ENCODE measurements around the gene RPP14. TPM values are rescaled to one million over a fixed set of nuclear protein-coding genes. Genes with fewer than 3 reads are reported as not detected.
"Not testable (repeated sequence)": the region's sequence is repeated elsewhere in the genome, so short reads cannot be mapped to it uniquely, and the experiment has no call there.

Gene RPP14
- total RNA-seq, 2 experiments from 2014 or later = 12.7 to 15.4 TPM

- H3K4me1 Mint-ChIP-seq; DNase-seq; H3K4me3 Mint-ChIP-seq; H3K27me3 Mint-ChIP-seq; H3K36me3 Mint-ChIP-seq (ENCODE audit: low read depth); H3K9me3 Mint-ChIP-seq; H3K27ac Mint-ChIP-seq: not testable (repeated sequence)
- POLR2A ChIA-PET = interaction anchor here (0.6 kb wide), 1 partner anchor 248 kb away, joined by 4 read pairs; no protein-coding TSS in a partner anchor
- CTCF ChIA-PET = interaction anchor here (2.3 kb wide), 1 partner anchor 35 kb away, joined by 4 read pairs; no protein-coding TSS in a partner anchor
Measured at GRCh38 chr3:58273362-58273761, 32.7 kb upstream of the RPP14 start.

GRCh38 chr3:58274027-58274614 is 31.9 kb upstream of the RPP14 start:
- CTCF ChIA-PET = interaction anchor here (2.3 kb wide), 1 partner anchor 35 kb away, joined by 4 read pairs; no protein-coding TSS in a partner anchor
- Mint-ChIP-seq H3K9me3 (peaks cover 2% of the 10 kb centered on the region), H3K4me1 (peaks cover 5% of the 10 kb centered on the region), H3K4me3 (no peak overlapping the region), H3K27ac (no peak overlapping the region), H3K36me3 (ENCODE audit: low read depth) (peaks cover 9% of the 10 kb centered on the region), H3K27me3 (no peaks in the 10 kb centered on the region)
- DNase-seq = no peak
- POLR2A ChIA-PET = no interaction called here

- Mint-ChIP-seq H3K4me3 (no peak overlapping the region), H3K9me3 (peaks cover 2% of the 10 kb centered on the region), H3K27ac (no peak overlapping the region), H3K27me3 (no peaks in the 10 kb centered on the region), H3K36me3 (ENCODE audit: low read depth) (peaks cover 3% of the 10 kb centered on the region), H3K4me1 (no peaks in the 10 kb centered on the region)
- POLR2A ChIA-PET = no interaction called here
- DNase-seq = no peak
- CTCF ChIA-PET = interaction anchor here (2.1 kb wide), 1 partner anchor 25 kb away, joined by 5 read pairs; the partner anchor contains the start of genes HTD2 and RPP14
Measured at GRCh38 chr3:58281069-58281468, 25.0 kb upstream of the RPP14 start.

- Mint-ChIP-seq H3K27me3 (no peaks in the 10 kb centered on the region), H3K4me3 (no peak overlapping the region), H3K9me3 (no peaks in the 10 kb centered on the region), H3K27ac (no peak overlapping the region), H3K36me3 (ENCODE audit: low read depth) (no peaks in the 10 kb centered on the region), H3K4me1 (no peaks in the 10 kb centered on the region)
- ChIA-PET CTCF (interaction anchor here (0.6 kb wide), 1 partner anchor 21 kb away, joined by 3 read pairs; the partner anchor contains the start of genes HTD2 and RPP14), POLR2A (no interaction called here)
- DNase-seq = no peak
Measured at GRCh38 chr3:58285334-58285733, 20.7 kb upstream of the RPP14 start.

- H3K4me3 Mint-ChIP-seq = no peak overlapping the region
- H3K27me3 Mint-ChIP-seq = no peaks in the 10 kb centered on the region
- ChIA-PET POLR2A (no interaction called here), CTCF (no interaction called here)
- no peaks in the 10 kb centered on the region for H3K9me3 Mint-ChIP-seq
- H3K36me3 Mint-ChIP-seq (ENCODE audit: low read depth) = peaks cover 4% of the 10 kb centered on the region
- H3K27ac Mint-ChIP-seq = no peak overlapping the region
- DNase-seq = no peak
- H3K4me1 Mint-ChIP-seq = no peaks in the 10 kb centered on the region
Measured at GRCh38 chr3:58287354-58287753, 18.7 kb upstream of the RPP14 start.

GRCh38 chr3:58288011-58288728 is 17.9 kb upstream of the RPP14 start:
- no peaks in the 10 kb centered on the region for H3K4me1 Mint-ChIP-seq
- CTCF ChIA-PET = interaction anchor here (0.9 kb wide), 1 partner anchor 69 kb away, joined by 3 read pairs; no protein-coding TSS in a partner anchor

GRCh38 chr3:58288964-58289613 is 17.0 kb upstream of the RPP14 start:
- H3K27me3 Mint-ChIP-seq; H3K36me3 Mint-ChIP-seq (ENCODE audit: low read depth); H3K4me1 Mint-ChIP-seq; POLR2A ChIA-PET; DNase-seq; H3K27ac Mint-ChIP-seq; H3K9me3 Mint-ChIP-seq; H3K4me3 Mint-ChIP-seq; CTCF ChIA-PET: not testable (repeated sequence)

More at GRCh38 chr3:58288011-58288728, 17.9 kb upstream of the RPP14 start:
- no peak overlapping the region for H3K27ac Mint-ChIP-seq
- POLR2A ChIA-PET = no interaction called here
- H3K36me3 Mint-ChIP-seq (ENCODE audit: low read depth) = peaks cover 4% of the 10 kb centered on the region
- DNase-seq = no peak
- no peaks in the 10 kb centered on the region for H3K27me3 Mint-ChIP-seq
- H3K4me3 Mint-ChIP-seq = no peak overlapping the region
- no peaks in the 10 kb centered on the region for H3K9me3 Mint-ChIP-seq

- H3K4me1 Mint-ChIP-seq; H3K27ac Mint-ChIP-seq; CTCF ChIA-PET; H3K36me3 Mint-ChIP-seq (ENCODE audit: low read depth); H3K4me3 Mint-ChIP-seq; H3K9me3 Mint-ChIP-seq; POLR2A ChIA-PET; DNase-seq; H3K27me3 Mint-ChIP-seq: not testable (repeated sequence)
Measured at GRCh38 chr3:58290446-58290845, 15.6 kb upstream of the RPP14 start.

GRCh38 chr3:58291671-58292338 is 14.2 kb upstream of the RPP14 start:
- ChIA-PET CTCF (interaction anchor here (3.3 kb wide), 1 partner anchor 14 kb away, joined by 25 read pairs; the partner anchor contains the start of genes HTD2 and RPP14), POLR2A (no interaction called here)
- no peaks in the 10 kb centered on the region for H3K27me3 Mint-ChIP-seq
- H3K9me3 Mint-ChIP-seq = peaks cover 4% of the 10 kb centered on the region
- DNase-seq = no peak
- no peaks in the 10 kb centered on the region for H3K4me1 Mint-ChIP-seq
- no peak overlapping the region for H3K27ac Mint-ChIP-seq
- peaks cover 4% of the 10 kb centered on the region for H3K36me3 Mint-ChIP-seq (ENCODE audit: low read depth)
- no peak overlapping the region for H3K4me3 Mint-ChIP-seq

- ChIA-PET CTCF (interaction anchor here (3.3 kb wide), 1 partner anchor 13 kb away, joined by 25 read pairs; the partner anchor contains the start of genes HTD2 and RPP14), POLR2A (no interaction called here)
- no peaks in the 10 kb centered on the region for H3K4me1 Mint-ChIP-seq
- H3K4me3 Mint-ChIP-seq = no peak overlapping the region
- peaks cover 4% of the 10 kb centered on the region for H3K36me3 Mint-ChIP-seq (ENCODE audit: low read depth)
- no peak overlapping the region for H3K27ac Mint-ChIP-seq
- peaks cover 4% of the 10 kb centered on the region for H3K9me3 Mint-ChIP-seq
- no peaks in the 10 kb centered on the region for H3K27me3 Mint-ChIP-seq
- DNase-seq = no peak
Measured at GRCh38 chr3:58292866-58293265, 13.2 kb upstream of the RPP14 start.

GRCh38 chr3:58293516-58293915 is 12.5 kb upstream of the RPP14 start:
- no peak overlapping the region for H3K4me3 Mint-ChIP-seq
- no peaks in the 10 kb centered on the region for H3K4me1 Mint-ChIP-seq
- peaks cover 4% of the 10 kb centered on the region for H3K9me3 Mint-ChIP-seq
- H3K27ac Mint-ChIP-seq = no peak overlapping the region
- DNase-seq = no peak
- CTCF ChIA-PET = interaction anchor here (3.3 kb wide), 1 partner anchor 13 kb away, joined by 25 read pairs; the partner anchor contains the start of genes HTD2 and RPP14
- peaks cover 3% of the 10 kb centered on the region for H3K27me3 Mint-ChIP-seq
- POLR2A ChIA-PET = no interaction called here
- peaks cover 4% of the 10 kb centered on the region for H3K36me3 Mint-ChIP-seq (ENCODE audit: low read depth)

- ChIA-PET POLR2A (no interaction called here), CTCF (interaction anchor here (0.6 to 3.4 kb wide), 2 partner anchors 11 to 223 kb away, joined by 4 to 21 read pairs; partner anchors contain the start of genes HTD2 and RPP14)
- H3K4me3 Mint-ChIP-seq = no peak overlapping the region
- H3K4me1 Mint-ChIP-seq = no peaks in the 10 kb centered on the region
- no peak overlapping the region for H3K27ac Mint-ChIP-seq
- DNase-seq = no peak
- H3K36me3 Mint-ChIP-seq (ENCODE audit: low read depth) = peaks cover 4% of the 10 kb centered on the region
- peaks cover 5% of the 10 kb centered on the region for H3K9me3 Mint-ChIP-seq
- peaks cover 18% of the 10 kb centered on the region for H3K27me3 Mint-ChIP-seq
Measured at GRCh38 chr3:58296269-58296668, 9.8 kb upstream of the RPP14 start.
